ENCODE measurements around the gene DNAJC16.

Gene DNAJC16

GRCh38 chr1:15501208-15502032 lies 25.2 kb upstream of the DNAJC16 start:
- Histone ChIP-seq H3K79me1 (replicated peaks; ENCODE audit: low read length, poor library complexity, severe bottlenecking) (peaks cover under 1% of the 10 kb centered on the region), H3K27ac (ENCODE audit: low read length, poor library complexity, severe bottlenecking) (no peak overlapping the region), H3K14ac (ENCODE audit: low read length in 2 of 2) (no peak overlapping the region), H2BK120ac (ENCODE audit: low read depth, low read length) (no peak overlapping the region), H3K9ac (ENCODE audit: low read length) (no peak overlapping the region), H2BK15ac (ENCODE audit: low read depth, poor library complexity, severe bottlenecking) (no peak overlapping the region), H3K27me3 (ENCODE audit: control insufficient read depth in 1 of 2, insufficient read depth in 1 of 2, low read length in 2 of 2) (no peaks in the 10 kb centered on the region), H3K4ac (ENCODE audit: low read depth in 1 of 2, low read length in 2 of 2) (no peak overlapping the region), H2AK5ac (ENCODE audit: low read length, severe bottlenecking) (no peak overlapping the region), H3K18ac (ENCODE audit: low read depth in 1 of 2, low read length in 2 of 2) (no peak overlapping the region), H4K91ac (ENCODE audit: low read length) (no peak overlapping the region), H2BK12ac (ENCODE audit: low read length in 2 of 2) (no peak overlapping the region), H2BK5ac (ENCODE audit: low read depth, low read length, poor library complexity, severe bottlenecking) (no peak overlapping the region), H3K23ac (ENCODE audit: low read length in 2 of 2) (no peak overlapping the region), H3K9me3 (ENCODE audit: control insufficient read depth, low read length) (no peaks in the 10 kb centered on the region), H3K4me3 (ENCODE audit: insufficient read depth in 1 of 2, low read depth in 1 of 2, low read length in 2 of 2) (no peak overlapping the region), H2AFZ (ENCODE audit: low read depth, low read length) (no peak overlapping the region), H3K36me3 (ENCODE audit: control insufficient read depth in 1 of 2, insufficient read depth in 2 of 2, low read depth in 1 of 2, low read length in 2 of 2) (peaks cover 25 to 30% of the 10 kb centered on the region in 2 experiments), H3K4me1 (ENCODE audit: control insufficient read depth, insufficient read depth, low read depth, low read length) (peaks cover 13% of the 10 kb centered on the region), H4K8ac (ENCODE audit: low read length) (no peak overlapping the region), H3K4me2 (ENCODE audit: low read length, poor library complexity, severe bottlenecking) (no peak overlapping the region)
- WGBS = 63% methylated on average over 17 of the region's 17 CpGs
- DNase-seq = peak; percentile 57

DNA sequence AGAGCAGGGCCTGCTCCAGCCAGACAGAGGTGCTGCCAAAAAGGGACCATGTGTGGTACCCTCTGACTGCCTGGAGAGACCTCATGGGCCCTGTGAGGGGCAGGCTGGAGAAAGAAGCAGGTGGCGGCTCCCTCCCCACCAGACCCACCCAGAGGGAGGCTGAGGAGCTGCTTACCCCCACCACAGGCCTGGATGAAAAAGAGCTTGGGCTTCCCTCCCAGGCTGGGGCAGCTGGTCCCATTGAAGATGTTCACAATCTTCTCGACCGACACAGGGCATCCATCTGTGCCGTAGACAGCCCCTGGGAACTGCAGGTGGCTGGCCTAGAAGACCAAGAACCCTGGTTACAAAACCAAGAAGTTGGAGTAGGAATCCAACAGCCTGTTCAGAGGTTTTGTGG lies 22.2 kb upstream of the DNAJC16 start:
- Histone ChIP-seq H3K4me2 (ENCODE audit: low read length, poor library complexity, severe bottlenecking) (no peak overlapping the region), H2BK120ac (ENCODE audit: low read depth, low read length) (no peak overlapping the region), H3K23ac (ENCODE audit: low read length in 2 of 2) (no peak overlapping the region), H2AFZ (ENCODE audit: low read depth, low read length) (no peak overlapping the region), H2BK5ac (ENCODE audit: low read depth, low read length, poor library complexity, severe bottlenecking) (peak overlapping the region; percentile 10), H3K9me3 (ENCODE audit: control insufficient read depth, low read length) (no peaks in the 10 kb centered on the region), H3K14ac (ENCODE audit: low read length in 2 of 2) (no peak overlapping the region), H3K27ac (ENCODE audit: low read length, poor library complexity, severe bottlenecking) (no peak overlapping the region), H3K79me1 (replicated peaks; ENCODE audit: low read length, poor library complexity, severe bottlenecking) (peaks cover 11% of the 10 kb centered on the region), H2AK5ac (ENCODE audit: low read length, severe bottlenecking) (no peak overlapping the region), H3K4me1 (ENCODE audit: control insufficient read depth, insufficient read depth, low read depth, low read length) (peaks cover 13% of the 10 kb centered on the region), H3K36me3 (ENCODE audit: control insufficient read depth in 1 of 2, insufficient read depth in 2 of 2, low read depth in 1 of 2, low read length in 2 of 2) (peaks cover 25 to 36% of the 10 kb centered on the region in 2 experiments), H3K18ac (ENCODE audit: low read depth in 1 of 2, low read length in 2 of 2) (no peak overlapping the region), H3K4me3 (ENCODE audit: insufficient read depth in 1 of 2, low read depth in 1 of 2, low read length in 2 of 2) (no peak overlapping the region), H2BK12ac (ENCODE audit: low read length in 2 of 2) (no peak overlapping the region), H3K27me3 (ENCODE audit: control insufficient read depth in 1 of 2, insufficient read depth in 1 of 2, low read length in 2 of 2) (no peaks in the 10 kb centered on the region), H3K4ac (ENCODE audit: low read depth in 1 of 2, low read length in 2 of 2) (no peak overlapping the region), H4K8ac (ENCODE audit: low read length) (no peak overlapping the region), H4K91ac (ENCODE audit: low read length) (no peak overlapping the region), H3K9ac (ENCODE audit: low read length) (no peak overlapping the region), H2BK15ac (ENCODE audit: low read depth, poor library complexity, severe bottlenecking) (no peak overlapping the region)
- WGBS = 92% methylated on average over 4 of the region's 4 CpGs
- DNase-seq = no peak

GRCh38 chr1:15506831-15507230 lies 19.8 kb upstream of the DNAJC16 start:
- H2AK5ac ChIP-seq (ENCODE audit: low read length, severe bottlenecking) = no peak overlapping the region
- no peak overlapping the region for H3K14ac ChIP-seq (ENCODE audit: low read length in 2 of 2)

DNA sequence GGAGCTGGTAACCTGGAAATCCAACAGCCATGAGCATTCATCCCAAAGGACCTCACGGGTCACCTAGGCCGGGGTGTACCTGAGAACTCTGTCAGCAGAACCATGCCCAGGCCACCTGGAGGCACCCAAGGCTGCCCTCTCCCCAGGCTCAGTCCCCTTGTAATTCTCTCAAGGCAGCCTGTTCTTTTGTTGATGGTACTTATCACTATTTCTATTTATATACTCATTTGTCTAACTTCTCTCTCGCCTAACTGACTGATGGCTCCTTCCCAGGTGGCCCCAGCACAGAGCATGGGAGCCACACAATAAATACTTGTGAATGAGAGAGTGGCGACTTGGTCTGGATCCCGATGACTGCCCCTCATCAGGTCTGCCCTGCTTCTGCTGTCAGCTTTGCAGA lies 19.4 kb upstream of the DNAJC16 start:
- H3K79me1 ChIP-seq (replicated peaks; ENCODE audit: low read length, poor library complexity, severe bottlenecking) = peaks cover 21% of the 10 kb centered on the region
- H3K4me1 ChIP-seq (ENCODE audit: control insufficient read depth, insufficient read depth, low read depth, low read length) = no peaks in the 10 kb centered on the region
- H4K91ac ChIP-seq (ENCODE audit: low read length) = no peak overlapping the region
- 94% methylated on average over 5 of the region's 5 CpGs for WGBS
- no peak overlapping the region for H3K4me3 ChIP-seq (ENCODE audit: insufficient read depth in 1 of 2, low read depth in 1 of 2, low read length in 2 of 2)
- DNase-seq = no peak
- no peak overlapping the region for H2BK5ac ChIP-seq (ENCODE audit: low read depth, low read length, poor library complexity, severe bottlenecking)
- no peak overlapping the region for H3K9ac ChIP-seq (ENCODE audit: low read length)
- peaks cover 19 to 41% of the 10 kb centered on the region in 2 experiments for H3K36me3 ChIP-seq (ENCODE audit: control insufficient read depth in 1 of 2, insufficient read depth in 2 of 2, low read depth in 1 of 2, low read length in 2 of 2)
- no peaks in the 10 kb centered on the region for H3K27me3 ChIP-seq (ENCODE audit: control insufficient read depth in 1 of 2, insufficient read depth in 1 of 2, low read length in 2 of 2)
- H4K8ac ChIP-seq (ENCODE audit: low read length) = no peak overlapping the region
- no peak overlapping the region for H2BK120ac ChIP-seq (ENCODE audit: low read depth, low read length)
- no peak overlapping the region for H2BK12ac ChIP-seq (ENCODE audit: low read length in 2 of 2)
- H3K14ac ChIP-seq (ENCODE audit: low read length in 2 of 2) = no peak overlapping the region
- H3K4me2 ChIP-seq (ENCODE audit: low read length, poor library complexity, severe bottlenecking) = no peak overlapping the region
- no peak overlapping the region for H3K4ac ChIP-seq (ENCODE audit: low read depth in 1 of 2, low read length in 2 of 2)
- H2AK5ac ChIP-seq (ENCODE audit: low read length, severe bottlenecking) = no peak overlapping the region
- no peak overlapping the region for H3K27ac ChIP-seq (ENCODE audit: low read length, poor library complexity, severe bottlenecking)
- no peak overlapping the region for H2BK15ac ChIP-seq (ENCODE audit: low read depth, poor library complexity, severe bottlenecking)
- H3K23ac ChIP-seq (ENCODE audit: low read length in 2 of 2) = no peak overlapping the region
- H3K18ac ChIP-seq (ENCODE audit: low read depth in 1 of 2, low read length in 2 of 2) = no peak overlapping the region
- no peaks in the 10 kb centered on the region for H3K9me3 ChIP-seq (ENCODE audit: control insufficient read depth, low read length)
- no peak overlapping the region for H2AFZ ChIP-seq (ENCODE audit: low read depth, low read length)

More at GRCh38 chr1:15506831-15507230, 19.8 kb upstream of the DNAJC16 start:
- Histone ChIP-seq H3K9me3 (ENCODE audit: control insufficient read depth, low read length) (no peaks in the 10 kb centered on the region), H2BK15ac (ENCODE audit: low read depth, poor library complexity, severe bottlenecking) (no peak overlapping the region), H3K27me3 (ENCODE audit: control insufficient read depth in 1 of 2, insufficient read depth in 1 of 2, low read length in 2 of 2) (no peaks in the 10 kb centered on the region), H2BK12ac (ENCODE audit: low read length in 2 of 2) (no peak overlapping the region), H4K91ac (ENCODE audit: low read length) (no peak overlapping the region), H3K4me1 (ENCODE audit: control insufficient read depth, insufficient read depth, low read depth, low read length) (no peaks in the 10 kb centered on the region), H4K8ac (ENCODE audit: low read length) (no peak overlapping the region), H3K23ac (ENCODE audit: low read length in 2 of 2) (no peak overlapping the region), H2AFZ (ENCODE audit: low read depth, low read length) (no peak overlapping the region), H3K9ac (ENCODE audit: low read length) (no peak overlapping the region), H2BK120ac (ENCODE audit: low read depth, low read length) (no peak overlapping the region), H2BK5ac (ENCODE audit: low read depth, low read length, poor library complexity, severe bottlenecking) (no peak overlapping the region), H3K36me3 (ENCODE audit: control insufficient read depth in 1 of 2, insufficient read depth in 2 of 2, low read depth in 1 of 2, low read length in 2 of 2) (peaks cover 19 to 39% of the 10 kb centered on the region in 2 experiments), H3K4me2 (ENCODE audit: low read length, poor library complexity, severe bottlenecking) (no peak overlapping the region), H3K18ac (ENCODE audit: low read depth in 1 of 2, low read length in 2 of 2) (no peak overlapping the region), H3K4me3 (ENCODE audit: insufficient read depth in 1 of 2, low read depth in 1 of 2, low read length in 2 of 2) (no peak overlapping the region), H3K4ac (ENCODE audit: low read depth in 1 of 2, low read length in 2 of 2) (no peak overlapping the region), H3K27ac (ENCODE audit: low read length, poor library complexity, severe bottlenecking) (no peak overlapping the region), H3K79me1 (replicated peaks; ENCODE audit: low read length, poor library complexity, severe bottlenecking) (peaks cover 17% of the 10 kb centered on the region)
- 97% methylated on average over 17 of the region's 17 CpGs for WGBS
- no peak for DNase-seq

Measured in mesenchymal stem cell (in vitro differentiated cells and primary cell).